Prostate gland (tissue), 2 donors: ENCODE measurements around the gene SLITRK3. TPM values are rescaled to one million over a fixed set of nuclear protein-coding genes. Genes with fewer than 3 reads are reported as not detected.

Experiments used
- DNase-seq: peaks from one replicate; pipeline ENCODE4 v3.0.0-alpha.2; 2019; ENCODE audit warnings: low spot score
- H3K27ac ChIP-seq, 2 donors: fragments of 200-600 bp; sonication (generic); 2 replicates each; pipeline ENCODE4 v1.5.1; 2017 to 2019
- H3K27me3 ChIP-seq: fragments of 200-600 bp; sonication (generic); replicated peaks from 2 replicates; pipeline ENCODE4 v1.5.1; 2019; ENCODE audit not compliant: insufficient read depth
- H3K36me3 ChIP-seq, 2 donors: fragments of 200-600 bp; sonication (generic); 1 replicate in 1 of 2; 2 replicates in 1 of 2; pipeline versions ENCODE4 v1.5.1 to v1.8.1; 2017 to 2019
- H3K4me1 ChIP-seq: fragments of 200-600 bp; sonication (generic); replicated peaks from 2 replicates; pipeline ENCODE4 v1.5.1; 2019
- H3K4me3 ChIP-seq, 2 donors: fragments of 200-600 bp; sonication (generic); 2 replicates each; pipeline ENCODE4 v1.5.1; 2017 to 2019
- H3K9me3 ChIP-seq: fragments of 200-600 bp; sonication (generic); 2 replicates; pipeline ENCODE4 v1.5.1; 2017
- POLR2A ChIP-seq: fragments of 450-650 bp; IDR thresholded peaks from one replicate; pipeline ENCODE4 v1.6.1; 2016; ENCODE audit warnings: antibody characterized with exemption, mild to moderate bottlenecking
- POLR2AphosphoS5 ChIP-seq: sonication (generic); formaldehyde crosslinking; IDR thresholded peaks from one replicate; pipeline ENCODE4 v1.6.1; 2017; ENCODE audit warnings: antibody characterized with exemption
- WGBS: methylation state at CpG from one replicate; pipeline ENCODE4 v1.1.5; 2018; 5-methylcytosine and 5-hydroxymethylcytosine counted together
- intact Hi-C: fragments of 100-400 bp; cut with DNase I; formaldehyde crosslinking; loops from one replicate; pipeline ENCODE4 v1.14.2; 2022
- total RNA-seq, 2 donors: library from RNA; depleted of rRNA; stranded (reverse); fragments of >200 nt; gene quantifications; one replicate each; pipeline ENCODE4 v1.1.0, GENCODE V29; 2016
- TF ChIP-seq, protein P1 (sequence below), 4 experiments: fragments of 200-600 bp in 2 of 4; fragments of 450-650 bp in 2 of 4; sonication (generic) in 2 of 4; IDR thresholded peaks; 1 replicate in 3 of 4; 2 replicates in 1 of 4; pipeline ENCODE4 v1.5.1; 2016 to 2019; ENCODE audit warnings: antibody characterized with exemption in 4 of 4, mild to moderate bottlenecking in 2 of 4, moderate library complexity in 2 of 4

The SLITRK3 gene
- total RNA-seq, 2 donors from 2014 or later: 0.11 to 0.50 TPM

DNA sequence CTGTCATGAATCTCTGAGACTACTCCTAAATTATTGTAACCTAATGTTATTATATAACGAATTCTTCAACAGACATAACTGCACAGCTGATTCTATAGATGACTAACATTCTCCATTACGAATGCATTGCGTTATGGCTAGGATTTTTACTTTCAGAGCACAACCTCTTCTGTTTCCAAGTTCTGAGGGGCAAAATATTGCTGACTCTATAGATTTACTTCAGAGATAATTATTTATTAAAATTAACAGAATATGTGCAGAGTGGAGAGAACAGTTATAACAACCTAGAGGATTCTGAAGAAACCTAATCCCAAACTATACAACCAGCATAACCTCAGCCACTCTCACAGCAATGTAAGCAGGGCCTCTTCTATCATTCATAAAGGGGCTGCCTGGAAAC, 25.9 kb downstream of the SLITRK3 start:
- no peaks in the 10 kb centered on the region for H3K4me1 ChIP-seq
- H3K27ac ChIP-seq: no peak overlapping the region
- TF ChIP-seq POLR2AphosphoS5 (no peak), POLR2A (no peak)
- TF ChIP-seq, protein P1, sequence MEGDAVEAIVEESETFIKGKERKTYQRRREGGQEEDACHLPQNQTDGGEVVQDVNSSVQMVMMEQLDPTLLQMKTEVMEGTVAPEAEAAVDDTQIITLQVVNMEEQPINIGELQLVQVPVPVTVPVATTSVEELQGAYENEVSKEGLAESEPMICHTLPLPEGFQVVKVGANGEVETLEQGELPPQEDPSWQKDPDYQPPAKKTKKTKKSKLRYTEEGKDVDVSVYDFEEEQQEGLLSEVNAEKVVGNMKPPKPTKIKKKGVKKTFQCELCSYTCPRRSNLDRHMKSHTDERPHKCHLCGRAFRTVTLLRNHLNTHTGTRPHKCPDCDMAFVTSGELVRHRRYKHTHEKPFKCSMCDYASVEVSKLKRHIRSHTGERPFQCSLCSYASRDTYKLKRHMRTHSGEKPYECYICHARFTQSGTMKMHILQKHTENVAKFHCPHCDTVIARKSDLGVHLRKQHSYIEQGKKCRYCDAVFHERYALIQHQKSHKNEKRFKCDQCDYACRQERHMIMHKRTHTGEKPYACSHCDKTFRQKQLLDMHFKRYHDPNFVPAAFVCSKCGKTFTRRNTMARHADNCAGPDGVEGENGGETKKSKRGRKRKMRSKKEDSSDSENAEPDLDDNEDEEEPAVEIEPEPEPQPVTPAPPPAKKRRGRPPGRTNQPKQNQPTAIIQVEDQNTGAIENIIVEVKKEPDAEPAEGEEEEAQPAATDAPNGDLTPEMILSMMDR (IDR thresholded peaks at IDR 0.05): no peak
- intact Hi-C loops: no loop called here
- H3K36me3 ChIP-seq: no peaks in the 10 kb centered on the region
- H3K9me3 ChIP-seq: no peaks in the 10 kb centered on the region
- over 99% methylated on average over 3 of the region's 3 CpGs for WGBS
- no peaks in the 10 kb centered on the region for H3K27me3 ChIP-seq
- no peak overlapping the region for H3K4me3 ChIP-seq
- no peak for DNase-seq

DNA sequence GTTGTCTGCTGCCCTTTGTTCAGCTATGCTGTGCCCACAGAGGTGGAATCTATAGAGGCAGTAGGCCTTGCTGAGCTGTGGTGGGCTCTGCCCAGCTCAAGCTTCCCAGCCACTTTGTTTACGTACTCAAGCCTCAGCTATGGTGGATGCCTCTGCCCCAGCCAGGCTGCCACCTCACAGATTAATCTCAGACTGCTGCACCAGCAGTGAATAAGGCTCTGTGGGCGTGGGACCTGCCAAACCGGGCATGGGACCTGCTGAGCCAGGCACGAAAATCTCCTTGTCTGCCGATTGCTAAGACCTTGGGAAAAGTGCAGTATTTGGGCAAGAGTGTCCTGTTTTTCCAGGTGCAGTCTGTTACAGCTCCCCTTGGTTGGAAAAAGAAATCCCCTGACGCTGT, 26.8 kb downstream of the SLITRK3 start:
- intact Hi-C loops: no loop called here
- WGBS: 76% methylated on average over 6 of the region's 6 CpGs
- H3K27ac ChIP-seq: no peak overlapping the region
- H3K27me3 ChIP-seq: no peaks in the 10 kb centered on the region
- no peaks in the 10 kb centered on the region for H3K36me3 ChIP-seq
- no peak overlapping the region for H3K4me3 ChIP-seq
- no peak for DNase-seq
- no peaks in the 10 kb centered on the region for H3K9me3 ChIP-seq
- no peaks in the 10 kb centered on the region for H3K4me1 ChIP-seq
- TF ChIP-seq POLR2A (no peak), POLR2AphosphoS5 (no peak)
- TF ChIP-seq, protein P1 (IDR thresholded peaks at IDR 0.05): no peak

DNA sequence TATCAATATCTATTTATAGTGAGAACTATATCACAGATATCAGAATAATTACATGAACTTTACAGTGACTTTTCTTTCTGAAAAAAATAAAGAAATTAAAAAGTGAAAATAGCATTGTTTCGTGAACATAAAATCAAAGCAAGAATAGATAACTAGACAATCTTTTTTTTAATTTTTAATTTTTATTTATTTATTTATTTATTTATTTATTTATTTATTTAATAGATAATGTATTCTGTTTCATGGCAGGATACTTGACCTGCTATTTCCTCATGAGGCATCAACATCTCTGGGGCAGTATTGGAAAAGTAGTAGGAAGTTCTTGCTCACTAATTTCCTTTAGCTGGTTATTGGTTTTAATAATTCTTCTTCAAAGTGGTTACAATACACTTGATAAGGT, 33.3 kb downstream of the SLITRK3 start:
- H3K27ac ChIP-seq: no peak overlapping the region
- DNase-seq: no peak
- H3K36me3 ChIP-seq: no peaks in the 10 kb centered on the region
- 95% methylated on average over 1 of the region's 1 CpG for WGBS
- no peak overlapping the region for H3K4me3 ChIP-seq
- no peaks in the 10 kb centered on the region for H3K4me1 ChIP-seq
- no peaks in the 10 kb centered on the region for H3K27me3 ChIP-seq
- H3K9me3 ChIP-seq: no peaks in the 10 kb centered on the region
- intact Hi-C loops: no loop called here
- TF ChIP-seq, protein P1 (IDR thresholded peaks at IDR 0.05): no peak
- TF ChIP-seq POLR2A (no peak), POLR2AphosphoS5 (no peak)

DNA sequence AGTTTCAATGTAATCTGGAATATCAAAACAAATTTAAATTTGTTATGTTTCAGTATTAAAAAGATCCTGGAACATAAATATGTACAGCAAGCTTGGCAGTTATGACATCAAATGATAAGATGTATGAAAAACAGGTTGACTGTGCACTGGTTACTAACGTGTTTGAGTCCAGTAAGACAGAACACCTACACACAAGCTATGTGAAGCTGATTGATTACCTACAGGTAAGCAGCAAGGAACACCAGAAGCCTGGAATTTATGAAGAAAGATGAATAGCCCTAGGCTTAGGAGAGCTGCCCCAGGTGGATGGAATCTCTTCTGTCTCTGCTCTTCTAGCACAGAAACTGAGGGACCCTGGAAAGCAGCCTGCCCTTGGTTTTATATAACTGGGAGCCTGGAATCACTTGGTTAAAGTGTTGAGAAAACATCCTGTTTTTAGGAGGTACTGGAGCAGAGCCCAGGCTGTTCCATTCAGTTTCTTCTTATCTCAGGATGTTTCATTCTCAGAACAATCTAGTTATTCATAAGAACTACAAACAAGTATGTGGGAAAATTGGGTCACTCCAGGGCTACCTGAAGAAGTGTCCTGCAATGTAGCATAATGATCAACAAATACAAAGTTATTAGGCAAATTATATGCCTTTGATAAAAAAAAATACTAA, 36.3 kb downstream of the SLITRK3 start:
- Histone ChIP-seq H3K4me3 (no peak overlapping the region), H3K27me3 (no peaks in the 10 kb centered on the region), H3K9me3 (no peaks in the 10 kb centered on the region), H3K36me3 (no peaks in the 10 kb centered on the region), H3K27ac (no peak overlapping the region), H3K4me1 (no peaks in the 10 kb centered on the region)
- 21% methylated on average over 1 of the region's 1 CpG for WGBS
- intact Hi-C loops: no loop called here
- DNase-seq: no peak
- no peak for TF ChIP-seq POLR2A
- TF ChIP-seq, protein P1 (IDR thresholded peaks at IDR 0.05): no peak
- TF ChIP-seq POLR2AphosphoS5: no peak

DNA sequence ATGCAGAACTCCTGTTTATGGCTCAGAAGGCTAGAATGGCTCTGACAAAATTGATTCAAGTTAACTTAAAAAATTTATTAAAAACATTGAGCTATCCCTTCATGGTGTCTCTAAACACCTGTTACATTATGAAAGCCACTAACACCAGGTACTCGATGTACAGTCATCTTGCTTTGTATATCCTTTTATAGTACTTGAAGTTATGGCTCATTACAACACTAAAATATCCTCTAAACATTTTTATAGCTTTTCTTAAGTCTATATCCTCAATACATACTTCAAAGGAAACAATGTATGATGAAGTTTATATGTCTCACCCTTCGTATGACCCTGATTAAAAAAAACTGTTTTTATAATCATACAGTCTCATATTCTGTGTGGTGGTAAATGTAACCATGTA, 38.2 kb downstream of the SLITRK3 start:
- no peak for DNase-seq
- Histone ChIP-seq H3K27ac (no peak overlapping the region), H3K27me3 (no peaks in the 10 kb centered on the region), H3K4me3 (no peak overlapping the region), H3K9me3 (no peaks in the 10 kb centered on the region), H3K36me3 (no peaks in the 10 kb centered on the region), H3K4me1 (no peaks in the 10 kb centered on the region)
- TF ChIP-seq POLR2AphosphoS5 (no peak), POLR2A (no peak)
- TF ChIP-seq, protein P1 (IDR thresholded peaks at IDR 0.05): no peak
- intact Hi-C loops: no loop called here
- WGBS: 54% methylated on average over 2 of the region's 2 CpGs
